Omental fat pad (tissue), 4 donors: ENCODE data around the gene ADGRL1. TPM values are rescaled to one million over a fixed set of nuclear protein-coding genes. Genes with fewer than 3 reads are reported as not detected.
A peak's percentile ranks its signal among the peaks of the same experiment; 100 is the strongest.

Experiments used
- ATAC-seq: fragments of 150-250 bp; one replicate; pipeline ENCODE4 v1.9.1; 2016; ENCODE audit warnings: mild to moderate bottlenecking, moderate library complexity; ENCODE audit not compliant: low FRiP score
- DNase-seq: peaks from one replicate; pipeline ENCODE4 v3.0.0-alpha.2; 2019; ENCODE audit warnings: low spot score
- total RNA-seq, 4 donors: library from RNA; depleted of rRNA; stranded (reverse); fragments of >200 nt; gene quantifications; one replicate each; pipeline ENCODE4 v1.1.0, GENCODE V29; 2016
- TF ChIP-seq, protein P1 (sequence below), 3 donors: fragments of 450-650 bp; IDR thresholded peaks; one replicate each; pipeline ENCODE4 v1.5.1; 2016 to 2017; ENCODE audit warnings: antibody characterized with exemption in 3 of 3, mild to moderate bottlenecking in 3 of 3, moderate library complexity in 2 of 3

The ADGRL1 gene
- total RNA-seq, 4 donors from 2014 or later = 7.7 to 18.0 (median 13.9) TPM

DNA sequence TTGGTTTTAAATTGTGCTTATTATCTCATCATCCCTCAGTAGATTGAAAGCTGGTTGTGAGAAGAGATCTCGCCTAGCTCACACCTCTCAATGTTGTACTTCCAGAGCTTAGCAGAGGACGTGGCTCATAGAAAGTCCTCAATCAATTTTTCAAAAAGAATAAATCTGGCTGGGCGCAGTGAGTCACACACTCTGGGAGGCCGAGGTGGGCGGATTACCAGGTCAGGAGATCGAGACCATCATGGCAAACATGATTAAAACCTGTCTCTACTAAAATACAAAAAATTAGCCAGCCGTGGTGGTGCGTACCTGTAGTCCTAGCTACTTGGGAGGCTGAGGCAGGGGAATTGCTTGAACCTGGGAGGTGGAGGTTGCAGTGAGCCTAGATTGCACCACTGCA, 64.9 kb downstream of the ADGRL1 start:
- DNase-seq (no peak), ATAC-seq (no peak)
- TF ChIP-seq, protein P1, sequence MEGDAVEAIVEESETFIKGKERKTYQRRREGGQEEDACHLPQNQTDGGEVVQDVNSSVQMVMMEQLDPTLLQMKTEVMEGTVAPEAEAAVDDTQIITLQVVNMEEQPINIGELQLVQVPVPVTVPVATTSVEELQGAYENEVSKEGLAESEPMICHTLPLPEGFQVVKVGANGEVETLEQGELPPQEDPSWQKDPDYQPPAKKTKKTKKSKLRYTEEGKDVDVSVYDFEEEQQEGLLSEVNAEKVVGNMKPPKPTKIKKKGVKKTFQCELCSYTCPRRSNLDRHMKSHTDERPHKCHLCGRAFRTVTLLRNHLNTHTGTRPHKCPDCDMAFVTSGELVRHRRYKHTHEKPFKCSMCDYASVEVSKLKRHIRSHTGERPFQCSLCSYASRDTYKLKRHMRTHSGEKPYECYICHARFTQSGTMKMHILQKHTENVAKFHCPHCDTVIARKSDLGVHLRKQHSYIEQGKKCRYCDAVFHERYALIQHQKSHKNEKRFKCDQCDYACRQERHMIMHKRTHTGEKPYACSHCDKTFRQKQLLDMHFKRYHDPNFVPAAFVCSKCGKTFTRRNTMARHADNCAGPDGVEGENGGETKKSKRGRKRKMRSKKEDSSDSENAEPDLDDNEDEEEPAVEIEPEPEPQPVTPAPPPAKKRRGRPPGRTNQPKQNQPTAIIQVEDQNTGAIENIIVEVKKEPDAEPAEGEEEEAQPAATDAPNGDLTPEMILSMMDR (IDR thresholded peaks at IDR 0.05) = no peak

DNA sequence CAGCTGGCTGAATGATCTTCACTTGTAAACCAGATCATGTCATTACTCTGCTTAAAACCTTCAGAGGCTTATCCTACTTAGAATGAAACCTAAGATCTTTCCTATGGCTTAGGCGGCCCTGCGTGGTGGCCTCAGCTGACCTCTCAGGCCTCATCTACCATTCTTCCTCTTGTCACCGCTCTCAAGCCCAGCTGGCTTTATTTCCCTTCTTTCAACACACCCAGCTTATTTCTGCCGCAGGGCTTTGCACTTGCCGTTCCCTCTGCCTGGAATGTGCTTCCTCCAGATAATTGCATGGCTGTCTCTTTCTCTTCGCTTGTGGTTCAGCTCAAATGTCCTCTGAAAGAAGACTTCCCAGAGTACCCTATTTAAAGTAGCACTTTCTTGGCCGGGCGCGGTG, 66.0 kb downstream of the ADGRL1 start:
- no peak for DNase-seq
- ATAC-seq = no peak
- TF ChIP-seq, protein P1 (IDR thresholded peaks at IDR 0.05) = no peak

DNA sequence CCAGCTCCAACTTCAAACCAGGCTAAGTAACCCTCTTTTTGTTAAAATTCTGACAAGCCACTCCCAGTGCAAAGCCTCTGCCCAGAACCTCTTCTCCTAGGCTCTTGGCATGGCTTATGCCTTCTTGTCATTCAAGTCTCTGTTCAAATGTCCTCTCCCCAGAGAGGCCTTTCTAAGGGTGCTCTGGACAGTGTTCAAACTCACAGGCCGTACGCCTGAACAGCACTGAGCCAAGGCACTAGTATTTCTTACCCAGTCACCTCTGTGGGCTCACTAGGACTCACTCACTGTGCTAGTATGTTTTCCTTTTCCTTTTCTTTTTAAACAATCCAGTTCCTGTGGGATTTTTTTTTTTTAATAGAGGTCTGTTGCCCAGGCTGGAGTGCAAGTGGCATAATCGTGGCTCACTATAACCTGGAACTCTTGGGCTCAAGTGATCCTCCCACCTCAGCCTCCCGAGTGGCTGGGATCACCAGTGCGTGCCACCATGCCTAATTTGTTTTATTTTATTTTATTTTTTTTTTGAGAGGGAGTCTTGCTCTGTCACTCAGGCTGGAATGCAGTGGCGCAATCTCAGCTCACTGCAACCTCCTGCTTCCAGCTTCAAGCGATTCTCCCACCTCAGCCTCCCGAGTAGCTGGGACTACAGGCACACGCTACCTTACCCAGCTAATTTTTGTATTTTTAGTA, 67.2 kb downstream of the ADGRL1 start:
- DNase-seq (no peak), ATAC-seq (no peak)
- TF ChIP-seq, protein P1 (IDR thresholded peaks at IDR 0.05) = no peak

DNA sequence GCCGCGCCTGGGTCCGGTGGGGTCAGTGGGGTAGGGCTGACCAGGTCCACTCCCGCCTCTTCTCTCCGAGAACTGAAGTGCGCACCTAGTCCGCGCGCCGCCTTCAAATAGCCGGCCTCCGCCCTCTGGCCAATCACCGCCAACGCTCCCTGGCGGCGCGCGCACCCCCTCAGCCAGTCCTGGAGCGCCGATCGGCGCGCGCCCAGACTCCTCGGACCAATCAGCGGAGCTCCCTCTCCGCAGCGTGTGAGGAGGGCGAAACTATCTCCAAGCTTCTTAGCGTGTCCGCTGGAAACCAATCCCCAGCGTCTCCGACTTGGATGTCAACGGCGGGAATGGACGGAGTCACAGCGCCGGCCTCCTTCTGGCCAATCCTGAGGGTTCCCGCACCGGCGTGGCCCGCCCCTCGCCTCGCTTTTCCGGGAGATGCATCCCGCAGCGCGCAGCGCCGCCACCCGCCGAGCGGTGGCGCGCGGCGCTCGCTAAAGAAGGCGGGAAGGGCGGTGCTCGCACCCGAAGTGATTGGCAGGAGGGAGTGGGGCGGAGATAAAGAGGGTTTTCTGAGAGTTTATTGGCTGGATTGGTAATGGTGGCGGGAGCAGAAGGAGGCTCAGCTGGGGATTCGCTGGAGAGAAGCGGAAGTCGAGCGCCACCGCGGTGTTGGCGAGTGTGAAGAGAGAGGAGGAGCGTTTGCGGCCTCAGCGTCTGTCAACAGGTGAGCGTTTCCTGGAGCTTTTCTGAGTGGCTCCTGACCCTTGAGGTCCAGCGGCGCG, 69.3 kb downstream of the ADGRL1 start, which contains the start of gene ASF1B:
Gene ASF1B, minus strand, starts transcription at position 81 of the 773 bp plus-strand sequence. CDS start 133 bp downstream, outside the sequence.
- DNase-seq = peak; percentile 85
- ATAC-seq = peak; percentile 97
- TF ChIP-seq, protein P1 (IDR thresholded peaks at IDR 0.05) = peak in 2 of 3 donors; percentile 21 to 42

DNA sequence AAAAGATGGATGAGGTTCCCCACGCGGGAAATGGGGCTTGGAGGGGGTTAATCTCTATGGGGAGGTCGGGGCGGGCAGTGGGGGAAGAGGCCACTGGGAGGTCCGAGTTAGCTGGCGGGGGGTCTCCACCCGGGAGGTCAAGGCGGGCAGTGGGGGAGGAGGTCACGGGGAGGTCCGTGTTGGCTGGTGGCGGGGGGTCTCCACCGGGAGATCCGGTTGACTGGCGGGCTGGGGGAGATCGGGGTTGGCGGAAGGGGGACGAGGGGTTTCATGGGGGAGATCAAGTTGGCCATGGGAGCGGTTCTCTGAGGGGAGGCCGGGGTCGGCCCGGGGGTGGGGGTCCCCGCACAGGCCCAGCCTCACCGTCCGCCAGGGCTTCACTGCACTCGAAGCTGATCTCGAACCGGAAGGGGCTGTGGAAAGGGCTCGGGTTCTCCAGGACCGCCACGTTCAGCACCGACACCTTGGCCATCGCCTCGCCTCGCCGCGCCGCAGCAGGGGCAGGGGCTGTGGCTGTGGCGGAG, 69.9 kb downstream of the ADGRL1 start:
- ATAC-seq (no peak), DNase-seq (no peak)
- TF ChIP-seq, protein P1 (IDR thresholded peaks at IDR 0.05) = no peak

DNA sequence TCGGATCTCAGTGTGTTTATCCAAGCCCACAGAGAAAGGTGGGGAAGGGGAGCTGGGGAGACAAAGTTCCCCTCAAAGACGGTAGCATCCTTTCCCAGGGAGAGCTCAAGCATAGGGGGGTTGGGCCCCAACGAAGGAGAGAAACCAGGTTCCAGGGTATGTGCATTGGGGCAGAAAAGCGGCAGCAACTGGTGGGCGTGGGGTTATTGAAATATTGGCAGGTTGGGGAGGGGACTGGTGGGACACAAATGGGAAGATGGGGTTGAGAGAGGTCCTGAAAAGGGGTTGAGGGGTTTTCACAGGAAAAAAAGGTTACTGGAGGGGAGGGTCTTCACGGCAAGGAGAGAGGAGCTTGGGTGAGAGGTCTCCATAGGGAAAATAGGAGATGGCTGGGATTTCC, 70.6 kb downstream of the ADGRL1 start:
- TF ChIP-seq, protein P1 (IDR thresholded peaks at IDR 0.05) = no peak
- ATAC-seq = no peak
- DNase-seq = no peak
